ENCODE measurements around the gene KIAA1328. TPM values are rescaled to one million over a fixed set of nuclear protein-coding genes. Genes with fewer than 3 reads are reported as not detected.

Gene KIAA1328
- total RNA-seq, 2 donors from 2014 or later, result 4.8 to 5.2 TPM

GRCh38 chr18:37270038-37270665 is 441.2 kb downstream of the KIAA1328 start:
- peak; percentile 38 for DNase-seq
- H3K27me3 ChIP-seq, result peaks cover 12% of the 10 kb centered on the region
- H3K36me3 ChIP-seq, result no peaks in the 10 kb centered on the region
- H3K9ac ChIP-seq (ENCODE audit: low read depth in 2 of 2, low read length in 2 of 2), result no peak overlapping the region
- no peak overlapping the region for H3K27ac ChIP-seq
- H3K4me3 ChIP-seq, result no peak overlapping the region
- no peaks in the 10 kb centered on the region for H3K4me1 ChIP-seq
- TF ChIP-seq CTCF (IDR thresholded peaks at IDR 0.05), result no peak
- intact Hi-C loops (cut with DNase I), result no loop called here
- no peaks in the 10 kb centered on the region for H3K9me3 ChIP-seq

- no peak overlapping the region for H3K9ac ChIP-seq (ENCODE audit: low read depth in 2 of 2, low read length in 2 of 2)
- no peak overlapping the region for H3K4me3 ChIP-seq
- H3K27ac ChIP-seq, result no peak overlapping the region
- no peak for TF ChIP-seq CTCF (IDR thresholded peaks at IDR 0.05)
- no peaks in the 10 kb centered on the region for H3K36me3 ChIP-seq
- intact Hi-C loops (cut with DNase I), result no loop called here
- H3K4me1 ChIP-seq, result no peaks in the 10 kb centered on the region
- H3K9me3 ChIP-seq, result no peaks in the 10 kb centered on the region
- peaks cover 12% of the 10 kb centered on the region for H3K27me3 ChIP-seq
- DNase-seq, result no peak
These were observed 441.7 kb downstream of the KIAA1328 start for GRCh38 chr18:37270666-37271052.

GRCh38 chr18:37272226-37272625 is 443.3 kb downstream of the KIAA1328 start:
- Histone ChIP-seq H3K36me3 (no peaks in the 10 kb centered on the region), H3K27me3 (peaks cover 12% of the 10 kb centered on the region), H3K27ac (no peak overlapping the region), H3K9ac (ENCODE audit: low read depth in 2 of 2, low read length in 2 of 2) (no peak overlapping the region), H3K4me1 (no peaks in the 10 kb centered on the region), H3K4me3 (no peak overlapping the region), H3K9me3 (no peaks in the 10 kb centered on the region)
- intact Hi-C loops (cut with DNase I), result no loop called here
- DNase-seq, result no peak
- TF ChIP-seq CTCF (IDR thresholded peaks at IDR 0.05), result no peak

GRCh38 chr18:37272841-37273240 is 443.9 kb downstream of the KIAA1328 start:
- H3K9me3 ChIP-seq, result no peaks in the 10 kb centered on the region
- no peak overlapping the region for H3K4me3 ChIP-seq
- H3K36me3 ChIP-seq, result no peaks in the 10 kb centered on the region
- H3K9ac ChIP-seq (ENCODE audit: low read depth in 2 of 2, low read length in 2 of 2), result no peak overlapping the region
- intact Hi-C loops (cut with DNase I), result no loop called here
- H3K27ac ChIP-seq, result no peak overlapping the region
- no peak for TF ChIP-seq CTCF (IDR thresholded peaks at IDR 0.05)
- no peak for DNase-seq
- H3K27me3 ChIP-seq, result peaks cover 12% of the 10 kb centered on the region
- no peaks in the 10 kb centered on the region for H3K4me1 ChIP-seq

GRCh38 chr18:37274309-37275236 is 445.6 kb downstream of the KIAA1328 start:
- no peak overlapping the region for H3K9ac ChIP-seq (ENCODE audit: low read depth in 2 of 2, low read length in 2 of 2)
- H3K27ac ChIP-seq, result no peak overlapping the region
- no peaks in the 10 kb centered on the region for H3K9me3 ChIP-seq
- no peak for TF ChIP-seq CTCF (IDR thresholded peaks at IDR 0.05)
- peaks cover 12% of the 10 kb centered on the region for H3K27me3 ChIP-seq
- no peaks in the 10 kb centered on the region for H3K36me3 ChIP-seq
- H3K4me3 ChIP-seq, result no peak overlapping the region
- DNase-seq, result no peak
- H3K4me1 ChIP-seq, result no peaks in the 10 kb centered on the region
- intact Hi-C loops (cut with DNase I), result no loop called here
